Measurements from ENCODE around the gene ZCCHC9.

Gene ZCCHC9

GRCh38 chr5:81301271-81302015 is at the start of gene ZCCHC9:
Gene ZCCHC9 (plus strand): TSS chr5:81301587. CDS start chr5:81304758, 3,171 bp downstream.
- H3K27ac Mint-ChIP-seq = peak within 1 kb of the TSS; percentile 90 to 97 (median 97)
- H3K9me3 Mint-ChIP-seq = no peaks in the 10 kb centered on the region
- no peaks in the 10 kb centered on the region for H3K27me3 Mint-ChIP-seq (ENCODE audit: low read depth)
- TF ChIP-seq CTCF (IDR thresholded peaks at IDR 0.05; ENCODE audit: unreplicated experiment in 3 of 3) = no peak
- H3K4me3 Mint-ChIP-seq = peak within 1 kb of the TSS; percentile 91 to 95 (median 92)
- H3K4me1 Mint-ChIP-seq = peaks cover 31% of the 10 kb centered on the region
- H3K36me3 Mint-ChIP-seq (ENCODE audit: low read depth) = peaks cover 12% of the 10 kb centered on the region

GRCh38 chr5:81251922-81252321 is 49.5 kb upstream of the ZCCHC9 start:
- Mint-ChIP-seq H3K9me3 (peaks cover 4% of the 10 kb centered on the region), H3K36me3 (ENCODE audit: low read depth) (peaks cover 41% of the 10 kb centered on the region), H3K4me1 (peaks cover 6% of the 10 kb centered on the region), H3K4me3 (no peak overlapping the region), H3K27ac (no peak overlapping the region), H3K27me3 (ENCODE audit: low read depth) (no peaks in the 10 kb centered on the region)
- TF ChIP-seq CTCF (IDR thresholded peaks at IDR 0.05; ENCODE audit: unreplicated experiment in 3 of 3) = no peak

- no peak overlapping the region for H3K27ac Mint-ChIP-seq
- H3K36me3 Mint-ChIP-seq (ENCODE audit: low read depth) = peaks cover 47% of the 10 kb centered on the region
- no peak for TF ChIP-seq CTCF (IDR thresholded peaks at IDR 0.05; ENCODE audit: unreplicated experiment in 3 of 3)
- no peak overlapping the region for H3K4me3 Mint-ChIP-seq
- H3K4me1 Mint-ChIP-seq = no peaks in the 10 kb centered on the region
- no peaks in the 10 kb centered on the region for H3K27me3 Mint-ChIP-seq (ENCODE audit: low read depth)
- H3K9me3 Mint-ChIP-seq = peaks cover 4% of the 10 kb centered on the region
Observed at GRCh38 chr5:81252904-81253303, 48.5 kb upstream of the ZCCHC9 start.

- no peak for TF ChIP-seq CTCF (IDR thresholded peaks at IDR 0.05; ENCODE audit: unreplicated experiment in 3 of 3)
- no peak overlapping the region for H3K4me3 Mint-ChIP-seq
- peaks cover 46% of the 10 kb centered on the region for H3K36me3 Mint-ChIP-seq (ENCODE audit: low read depth)
- H3K9me3 Mint-ChIP-seq = peaks cover 4% of the 10 kb centered on the region
- no peaks in the 10 kb centered on the region for H3K27me3 Mint-ChIP-seq (ENCODE audit: low read depth)
- H3K4me1 Mint-ChIP-seq = no peaks in the 10 kb centered on the region
- H3K27ac Mint-ChIP-seq = no peak overlapping the region
Observed at GRCh38 chr5:81253875-81254274, 47.5 kb upstream of the ZCCHC9 start.

- no peak overlapping the region for H3K27ac Mint-ChIP-seq
- peaks cover 7% of the 10 kb centered on the region for H3K9me3 Mint-ChIP-seq
- TF ChIP-seq CTCF (IDR thresholded peaks at IDR 0.05; ENCODE audit: unreplicated experiment in 3 of 3) = no peak
- H3K36me3 Mint-ChIP-seq (ENCODE audit: low read depth) = peaks cover 51% of the 10 kb centered on the region
- H3K4me3 Mint-ChIP-seq = no peak overlapping the region
- no peaks in the 10 kb centered on the region for H3K4me1 Mint-ChIP-seq
- no peaks in the 10 kb centered on the region for H3K27me3 Mint-ChIP-seq (ENCODE audit: low read depth)
Observed at GRCh38 chr5:81254886-81255559, 46.4 kb upstream of the ZCCHC9 start.
